HG02970 (cell line): ENCODE results near the gene TCAIM.
"Not testable (repeated sequence)": the region's sequence is repeated elsewhere in the genome, so short reads cannot be mapped to it uniquely, and the experiment has no call there.

ENCODE experiments used
- ATAC-seq: cut with Tn5 transposase; IDR thresholded peaks from one replicate; pipeline ENCODE4 v1.9.1; 2021; ENCODE audit warnings: mild to moderate bottlenecking, moderate library complexity, moderate number of reproducible peaks; ENCODE audit not compliant: unreplicated experiment, low FRiP score

Gene TCAIM

GRCh38 chr3:44411031-44411645 lies 72.6 kb downstream of the TCAIM start:
- ATAC-seq, result no peak

DNA sequence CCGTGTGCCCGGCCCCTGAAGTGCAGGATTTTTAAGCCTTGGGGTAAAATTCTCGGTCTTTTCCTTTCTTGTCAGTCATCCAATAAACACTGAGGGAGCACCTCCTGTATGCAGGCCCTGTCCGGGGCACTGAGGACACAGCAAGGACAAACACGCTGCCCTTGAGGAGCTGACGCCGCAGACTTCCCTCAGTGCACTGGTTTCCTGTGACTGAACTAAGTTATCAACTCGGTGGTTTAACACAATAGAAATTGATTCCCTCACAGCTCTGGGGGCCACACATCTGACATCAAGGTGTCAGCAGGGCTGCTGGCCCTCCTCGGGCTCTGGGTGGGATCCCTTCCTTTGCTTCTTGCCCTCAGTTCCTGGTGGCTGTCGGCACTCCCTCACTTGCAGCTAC lies 73.8 kb downstream of the TCAIM start:
- no peak for ATAC-seq

GRCh38 chr3:44414517-44415090 lies 76.0 kb downstream of the TCAIM start:
- no peak for ATAC-seq

- ATAC-seq, result no peak
These were observed 76.9 kb downstream of the TCAIM start for GRCh38 chr3:44415421-44415820.

DNA sequence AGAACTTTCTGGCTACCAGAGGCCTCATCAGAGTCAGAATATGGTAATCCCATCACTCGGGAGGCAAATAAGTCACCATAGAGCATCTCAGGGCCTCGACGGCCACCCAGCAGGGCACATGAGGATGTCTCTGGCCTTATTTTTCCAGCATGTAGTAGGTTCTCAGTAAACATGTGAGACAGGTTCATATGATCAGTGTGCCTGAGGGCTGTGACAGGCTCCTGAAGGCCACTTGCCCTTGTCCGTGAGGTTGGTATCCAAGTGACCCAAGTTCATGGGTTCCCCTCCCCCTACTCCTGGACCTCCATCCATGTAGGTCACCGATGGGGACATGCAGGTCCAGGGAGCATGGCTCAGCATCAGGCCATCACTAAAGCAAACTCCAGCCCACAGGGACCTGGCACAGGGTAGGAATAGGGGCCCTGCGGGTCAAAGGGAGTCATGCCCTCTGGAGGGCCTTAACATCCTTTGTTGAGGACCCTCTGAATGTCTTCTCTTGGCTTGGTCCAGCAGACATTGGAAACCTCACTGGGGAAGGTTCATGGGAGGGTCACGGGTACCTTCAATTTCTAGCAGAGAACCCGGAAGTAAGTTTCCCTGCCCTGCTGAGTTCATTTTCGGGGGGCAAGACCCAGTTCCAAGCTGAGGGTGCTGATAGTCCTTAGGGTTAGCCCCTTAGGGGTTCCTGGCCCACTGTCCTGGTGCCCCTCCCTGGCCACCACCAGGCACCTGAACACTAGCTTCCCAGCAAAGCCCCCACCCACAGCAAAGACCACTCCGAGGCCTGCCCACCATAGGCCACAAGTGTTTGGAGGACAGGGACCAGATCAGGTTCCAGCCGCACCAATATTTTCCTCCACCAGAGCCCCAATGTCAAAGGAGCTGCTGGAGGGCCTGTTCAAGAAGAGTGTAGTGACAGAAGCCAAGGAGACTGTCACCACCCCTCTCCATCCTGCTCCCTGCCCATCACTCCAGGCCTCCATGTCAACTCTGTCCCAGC lies 77.8 kb downstream of the TCAIM start:
- no peak for ATAC-seq

DNA sequence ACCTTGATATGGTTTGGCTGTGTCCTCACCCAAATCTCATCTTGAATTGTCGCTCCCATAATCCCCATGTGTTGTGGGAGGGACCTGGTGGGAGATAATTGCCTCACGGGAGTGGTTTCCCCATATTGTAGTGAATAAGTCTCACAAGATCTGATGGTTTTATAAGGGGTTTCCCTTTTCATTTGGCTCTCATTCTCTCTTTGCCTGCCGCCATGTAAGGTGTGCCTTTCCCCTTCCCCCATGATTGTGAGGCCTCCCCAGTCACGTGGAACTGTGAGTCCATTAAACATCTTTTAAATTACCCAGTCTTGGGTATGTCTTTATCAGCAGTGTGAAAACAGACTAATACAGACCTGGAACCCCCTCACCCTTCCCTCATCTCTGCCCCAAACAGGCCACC lies 79.6 kb downstream of the TCAIM start:
- ATAC-seq, result not testable (repeated sequence)

DNA sequence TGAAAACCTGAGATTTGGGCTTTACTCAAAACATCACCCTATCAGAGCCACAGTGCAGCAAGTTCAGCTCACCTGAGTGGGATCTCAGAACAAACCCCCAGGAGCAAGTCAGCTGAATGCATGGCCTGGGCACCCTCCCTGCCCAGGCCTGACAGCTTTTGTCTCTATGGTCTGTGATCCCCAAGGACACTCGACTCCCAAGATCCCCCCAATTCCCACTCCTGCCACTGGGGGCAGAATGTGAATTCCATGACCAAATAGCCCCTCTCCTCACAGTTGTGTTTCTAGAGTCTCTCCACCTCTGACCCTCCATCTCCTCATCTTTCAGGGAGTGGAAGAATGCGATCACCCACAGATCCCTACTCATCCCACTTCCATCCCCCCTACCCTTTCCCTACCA lies 80.0 kb downstream of the TCAIM start:
- no peak for ATAC-seq

DNA sequence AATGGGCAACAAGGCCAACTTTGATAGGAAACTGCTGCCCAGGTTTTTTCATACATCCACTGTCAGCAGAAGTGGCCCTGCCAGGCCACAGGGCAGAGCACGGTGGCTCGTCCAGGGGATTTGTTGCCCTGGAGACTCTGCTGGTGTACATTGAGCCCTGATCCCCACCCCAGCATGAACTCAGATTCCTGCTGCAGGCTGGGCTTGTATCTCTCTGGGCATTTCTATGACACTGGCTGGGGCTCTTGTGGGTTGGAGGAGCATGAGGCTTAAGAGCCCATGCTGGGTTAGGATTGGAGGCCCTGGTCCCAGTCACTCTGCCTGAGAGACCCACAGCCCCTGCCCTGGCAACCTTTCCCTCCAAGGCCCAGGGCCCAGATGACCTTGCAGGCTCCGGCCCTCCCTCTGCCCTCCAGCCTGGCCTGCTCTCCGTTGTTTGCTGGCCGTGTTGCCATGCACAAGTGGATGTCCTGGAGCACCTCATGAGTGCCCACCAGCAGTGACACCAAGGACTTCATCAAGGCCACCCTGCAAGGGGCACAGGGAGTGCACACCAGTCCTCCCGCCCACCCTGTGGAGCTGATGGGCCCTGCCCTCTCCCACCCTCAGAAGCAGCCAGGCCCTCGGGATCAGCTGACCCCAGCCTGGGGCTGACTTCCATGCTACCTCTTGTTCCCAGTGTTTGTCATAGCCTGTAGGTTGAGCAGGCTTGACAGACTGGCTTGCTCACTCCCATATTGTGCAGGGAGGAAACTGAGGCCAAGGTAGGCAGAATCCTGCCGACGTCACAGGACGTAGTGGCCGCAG lies 80.8 kb downstream of the TCAIM start:
- ATAC-seq, result no peak

GRCh38 chr3:44419923-44420650 lies 81.5 kb downstream of the TCAIM start:
- no peak for ATAC-seq

- no peak for ATAC-seq
These were observed 82.1 kb downstream of the TCAIM start for GRCh38 chr3:44420676-44421075.

GRCh38 chr3:44421280-44421679 lies 82.7 kb downstream of the TCAIM start:
- no peak for ATAC-seq

GRCh38 chr3:44424758-44425157 lies 86.2 kb downstream of the TCAIM start:
- ATAC-seq, result no peak

DNA sequence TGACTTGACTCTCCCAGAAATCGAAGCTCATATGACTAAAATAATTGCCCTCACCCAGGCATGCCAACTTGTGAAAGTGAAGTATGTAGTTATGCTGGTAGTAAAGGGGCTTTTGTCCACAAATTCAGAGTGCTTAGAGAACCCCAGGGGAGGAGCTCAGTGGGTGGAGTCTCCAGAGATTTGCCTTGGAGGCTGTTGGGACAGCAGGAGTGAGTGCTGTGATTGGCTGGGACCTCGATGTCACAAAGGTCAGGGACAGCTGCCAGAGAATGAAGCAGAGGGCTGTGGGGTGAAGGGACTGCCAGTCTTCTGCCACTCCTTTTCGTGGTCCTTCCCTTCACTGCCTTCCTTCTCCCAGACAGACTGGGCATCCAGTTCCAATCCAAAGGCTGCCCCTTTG lies 89.1 kb downstream of the TCAIM start:
- ATAC-seq, result no peak

DNA sequence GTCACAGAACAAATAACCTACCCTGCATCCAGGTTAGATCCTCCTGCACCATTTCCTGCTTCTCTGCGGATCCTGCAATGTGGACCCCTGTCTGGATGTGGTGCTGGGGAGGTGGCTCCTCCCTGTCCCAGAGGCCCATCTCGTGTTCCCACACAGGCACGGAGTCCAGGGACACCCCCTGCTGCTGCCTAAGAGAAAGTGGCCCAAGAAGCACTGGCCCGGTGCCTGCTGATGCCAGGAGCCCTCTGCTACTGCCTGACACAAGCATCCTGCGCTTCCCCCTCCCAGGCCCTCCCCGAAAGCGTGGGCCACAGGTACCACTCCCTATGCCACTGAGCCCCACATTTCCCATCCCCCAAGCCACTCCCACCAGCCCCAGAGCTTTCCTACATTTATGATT lies 90.3 kb downstream of the TCAIM start:
- ATAC-seq, result no peak

DNA sequence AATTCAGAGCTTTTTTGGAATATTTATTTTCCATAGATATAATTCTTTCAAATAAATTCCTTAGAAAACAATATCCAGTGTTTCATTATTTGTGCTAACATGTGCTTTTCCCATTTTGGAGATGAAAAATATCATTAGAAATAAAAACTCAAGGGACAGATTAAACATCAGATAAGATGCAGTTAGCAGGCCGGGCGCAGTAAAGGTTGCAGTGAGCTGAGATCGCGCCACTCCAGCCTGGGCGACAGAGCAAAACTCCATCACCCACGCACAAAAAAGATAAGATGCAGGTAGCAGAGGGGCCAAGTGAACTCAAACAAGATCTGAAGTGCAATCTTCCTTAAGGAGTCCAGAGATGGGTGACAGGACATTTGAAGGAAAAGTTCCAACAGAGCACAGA lies 90.9 kb downstream of the TCAIM start:
- no peak for ATAC-seq

- ATAC-seq, result no peak
These were observed 91.9 kb downstream of the TCAIM start for GRCh38 chr3:44430466-44430865.

DNA sequence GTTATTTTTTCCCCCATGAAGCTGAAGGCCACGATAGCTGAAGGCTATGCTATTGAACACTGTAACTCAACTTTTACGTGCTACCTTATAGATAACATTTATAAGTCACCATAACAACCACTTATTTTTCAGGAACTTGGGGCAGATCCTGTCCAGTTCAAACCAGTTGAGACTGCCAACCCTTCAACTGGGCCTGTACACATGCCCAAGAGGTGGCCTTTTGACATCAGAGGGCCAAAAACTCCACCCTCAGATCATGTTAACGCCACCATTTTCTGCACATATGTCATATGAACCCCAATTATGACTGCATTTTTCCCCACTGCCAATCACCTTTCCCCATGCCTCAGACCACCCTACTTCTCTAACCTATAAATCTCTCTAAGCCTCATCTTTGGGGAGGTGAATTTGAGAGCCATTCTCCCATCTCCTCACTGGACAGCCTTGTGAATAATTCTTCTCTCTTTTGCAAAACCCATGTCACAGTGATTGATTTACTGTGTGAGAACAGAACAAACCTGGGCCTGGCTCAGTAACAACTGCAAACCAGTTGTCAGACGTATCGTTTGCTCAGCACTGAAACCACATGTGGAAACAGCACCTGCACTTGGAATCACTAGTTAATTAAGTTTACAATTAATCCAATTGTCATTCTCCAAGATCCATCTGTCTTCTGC lies 96.4 kb downstream of the TCAIM start:
- no peak for ATAC-seq

DNA sequence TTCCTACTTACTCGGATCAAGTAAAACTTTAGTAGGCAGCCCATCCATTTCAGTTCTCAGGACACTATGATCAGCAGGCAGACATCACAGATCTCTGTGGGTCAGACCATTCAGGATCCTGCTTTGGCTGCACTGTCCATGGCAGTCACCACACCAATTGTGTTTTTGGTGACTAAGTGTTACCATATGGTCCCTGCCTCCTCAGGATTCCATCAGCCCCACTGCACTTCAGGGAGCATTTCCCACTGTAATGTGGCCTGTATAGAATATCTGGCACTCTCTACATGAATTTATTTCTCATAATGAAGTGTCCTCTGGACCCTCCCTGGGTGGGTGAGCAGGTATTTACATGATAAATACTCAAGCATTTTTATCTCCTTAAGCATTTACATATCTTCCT lies 97.6 kb downstream of the TCAIM start:
- ATAC-seq, result no peak

DNA sequence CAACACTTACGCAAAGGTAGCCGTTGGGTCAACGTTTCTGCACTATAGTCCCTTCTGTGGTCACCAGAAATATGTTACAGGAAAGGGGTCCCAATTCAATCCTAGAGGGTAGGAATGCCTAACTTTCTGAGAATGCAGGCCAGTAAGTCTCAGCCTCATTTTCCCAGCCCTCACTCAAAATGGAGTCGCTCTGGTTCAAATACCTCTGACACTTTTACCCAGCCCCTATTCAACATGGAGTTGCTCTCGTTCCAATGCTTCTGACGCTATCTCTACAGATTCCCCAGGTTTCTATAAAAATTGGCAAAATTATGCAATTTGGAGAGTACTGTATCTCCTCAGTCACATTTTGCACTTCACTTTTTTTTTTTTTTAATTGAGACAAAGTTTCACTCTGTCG lies 99.2 kb downstream of the TCAIM start:
- ATAC-seq, result no peak
